Cardiac muscle cell (in vitro differentiated cells and primary cell): ENCODE measurements around the gene ADAM17. TPM values are rescaled to one million over a fixed set of nuclear protein-coding genes. Genes with fewer than 3 reads are reported as not detected.

Experiments
- DNase-seq, 2 donors: peaks; one replicate each; pipeline versions ENCODE4 v3.0.0 to v3.0.0-alpha.2; 2010 to 2017; ENCODE audit warnings: low read depth in 1 of 2, low spot score in 1 of 2
- H3K27ac ChIP-seq: fragments of 200-600 bp; sonication (generic); 2 replicates; pipeline ENCODE4 v1.5.1; 2016
- H3K27me3 ChIP-seq: fragments of 200-600 bp; sonication (generic); 2 replicates; pipeline ENCODE4 v1.6.0; 2016; ENCODE audit warnings: control low read depth
- H3K36me3 ChIP-seq: fragments of 200-600 bp; sonication (generic); 2 replicates; pipeline ENCODE4 v1.5.1; 2016; ENCODE audit warnings: control low read depth
- H3K4me1 ChIP-seq: fragments of 200-600 bp; sonication (generic); 2 replicates; pipeline ENCODE4 v1.8.1; 2017; ENCODE audit warnings: low read depth, mild to moderate bottlenecking, mixed run types
- H3K4me3 ChIP-seq: fragments of 200-600 bp; sonication (generic); 2 replicates; pipeline ENCODE4 v1.5.1; 2016; ENCODE audit warnings: mild to moderate bottlenecking
- H3K9me3 ChIP-seq: fragments of 200-600 bp; sonication (generic); 2 replicates; pipeline ENCODE4 v1.5.1; 2017; ENCODE audit warnings: low read depth, mild to moderate bottlenecking, control low read depth
- polyA plus RNA-seq: library from polyadenylated mRNA; unstranded; fragments of >200 nt; fragmentation: Nextera tagmentation; extraction: Ambion mirVana; gene quantifications from 2 replicates; pipeline ENCODE4 v1.2.1, GENCODE V29; 2016
- total RNA-seq: library from RNA; depleted of rRNA; stranded (reverse); fragments of >200 nt; gene quantifications from 2 replicates; pipeline ENCODE4 v1.2.3, GENCODE V29; 2016
- TF ChIP-seq, protein P1 (sequence below): IDR thresholded peaks from 2 replicates; pipeline ENCODE4 v1.5.1; 2012; ENCODE audit warnings: low read depth, mild to moderate bottlenecking, low read length

The ADAM17 gene
- total and polyA plus RNA-seq, 2 experiments from 2014 or later: 23.9 to 32.0 TPM

- Histone ChIP-seq H3K4me1 (no peaks in the 10 kb centered on the region), H3K4me3 (no peak overlapping the region), H3K36me3 (peaks cover 5% of the 10 kb centered on the region), H3K27me3 (no peaks in the 10 kb centered on the region), H3K9me3 (no peaks in the 10 kb centered on the region), H3K27ac (no peak overlapping the region)
- TF ChIP-seq, protein P1, sequence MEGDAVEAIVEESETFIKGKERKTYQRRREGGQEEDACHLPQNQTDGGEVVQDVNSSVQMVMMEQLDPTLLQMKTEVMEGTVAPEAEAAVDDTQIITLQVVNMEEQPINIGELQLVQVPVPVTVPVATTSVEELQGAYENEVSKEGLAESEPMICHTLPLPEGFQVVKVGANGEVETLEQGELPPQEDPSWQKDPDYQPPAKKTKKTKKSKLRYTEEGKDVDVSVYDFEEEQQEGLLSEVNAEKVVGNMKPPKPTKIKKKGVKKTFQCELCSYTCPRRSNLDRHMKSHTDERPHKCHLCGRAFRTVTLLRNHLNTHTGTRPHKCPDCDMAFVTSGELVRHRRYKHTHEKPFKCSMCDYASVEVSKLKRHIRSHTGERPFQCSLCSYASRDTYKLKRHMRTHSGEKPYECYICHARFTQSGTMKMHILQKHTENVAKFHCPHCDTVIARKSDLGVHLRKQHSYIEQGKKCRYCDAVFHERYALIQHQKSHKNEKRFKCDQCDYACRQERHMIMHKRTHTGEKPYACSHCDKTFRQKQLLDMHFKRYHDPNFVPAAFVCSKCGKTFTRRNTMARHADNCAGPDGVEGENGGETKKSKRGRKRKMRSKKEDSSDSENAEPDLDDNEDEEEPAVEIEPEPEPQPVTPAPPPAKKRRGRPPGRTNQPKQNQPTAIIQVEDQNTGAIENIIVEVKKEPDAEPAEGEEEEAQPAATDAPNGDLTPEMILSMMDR: no peak
- no peak for DNase-seq
Observed at GRCh38 chr2:9462313-9462712, 93.3 kb downstream of the ADAM17 start.

GRCh38 chr2:9461079-9461478 is 94.6 kb downstream of the ADAM17 start:
- H3K27me3 ChIP-seq: no peaks in the 10 kb centered on the region
- no peak overlapping the region for H3K4me3 ChIP-seq
- H3K4me1 ChIP-seq: no peaks in the 10 kb centered on the region
- no peak overlapping the region for H3K27ac ChIP-seq
- H3K9me3 ChIP-seq: no peaks in the 10 kb centered on the region
- H3K36me3 ChIP-seq: peaks cover 15% of the 10 kb centered on the region
- TF ChIP-seq, protein P1: no peak
- no peak for DNase-seq

DNA sequence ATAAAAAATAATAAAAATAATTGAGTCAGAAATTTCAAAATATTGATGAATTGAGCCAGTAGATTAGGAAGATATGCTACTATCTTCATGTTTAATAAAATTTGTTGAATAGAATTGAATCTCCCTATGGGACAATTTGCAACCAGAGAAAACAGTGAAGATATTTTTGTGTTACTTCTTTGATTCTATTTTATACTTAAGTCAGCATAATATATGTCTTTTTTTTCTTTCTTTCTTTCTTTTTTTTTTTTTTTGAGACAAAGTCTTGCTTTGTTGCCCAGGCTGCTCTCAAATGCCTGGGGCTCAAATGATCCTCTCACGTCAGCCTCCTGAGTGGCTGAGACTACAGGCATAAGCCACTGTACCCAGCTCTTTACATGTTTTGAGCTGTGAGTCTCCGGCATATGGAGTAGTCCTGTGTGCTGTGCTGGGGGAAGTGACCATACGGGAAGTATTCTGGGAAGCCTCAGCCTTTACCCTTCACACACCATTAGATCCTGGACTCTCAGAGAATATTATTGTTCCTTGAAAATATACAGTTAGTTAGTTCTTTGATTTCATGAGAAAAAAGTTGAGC is 95.1 kb downstream of the ADAM17 start:
- no peaks in the 10 kb centered on the region for H3K9me3 ChIP-seq
- H3K27me3 ChIP-seq: no peaks in the 10 kb centered on the region
- H3K27ac ChIP-seq: no peak overlapping the region
- H3K4me3 ChIP-seq: no peak overlapping the region
- TF ChIP-seq, protein P1: no peak
- no peaks in the 10 kb centered on the region for H3K4me1 ChIP-seq
- no peak for DNase-seq
- H3K36me3 ChIP-seq: peaks cover 19% of the 10 kb centered on the region

DNA sequence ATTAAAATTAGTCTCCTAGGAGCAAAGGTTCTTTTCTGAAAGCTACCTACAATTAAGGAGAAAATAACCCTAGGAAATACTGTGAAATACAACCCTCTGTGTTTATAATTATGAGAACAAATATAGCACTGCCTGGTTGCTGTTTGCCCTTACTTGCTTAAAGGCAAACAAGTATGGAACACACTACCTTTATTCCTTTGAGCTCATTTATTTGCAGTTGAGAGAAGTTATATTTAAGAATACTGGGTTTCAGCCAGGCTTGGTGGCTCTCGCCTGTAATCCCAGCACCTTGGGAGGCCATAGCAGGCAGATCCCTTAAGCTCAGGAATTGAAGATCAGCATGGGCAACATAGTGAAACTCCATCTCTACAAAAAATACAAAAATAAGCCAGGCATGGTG is 104.4 kb downstream of the ADAM17 start:
- H3K36me3 ChIP-seq: peaks cover 45% of the 10 kb centered on the region
- no peaks in the 10 kb centered on the region for H3K4me1 ChIP-seq
- H3K9me3 ChIP-seq: no peaks in the 10 kb centered on the region
- no peaks in the 10 kb centered on the region for H3K27me3 ChIP-seq
- H3K27ac ChIP-seq: no peak overlapping the region
- no peak overlapping the region for H3K4me3 ChIP-seq
- DNase-seq: no peak
- TF ChIP-seq, protein P1: no peak

GRCh38 chr2:9445089-9445488 is 110.5 kb downstream of the ADAM17 start:
- TF ChIP-seq, protein P1: no peak
- Histone ChIP-seq H3K9me3 (no peaks in the 10 kb centered on the region), H3K36me3 (peaks cover 58% of the 10 kb centered on the region), H3K4me1 (no peaks in the 10 kb centered on the region), H3K27ac (no peak overlapping the region), H3K4me3 (no peak overlapping the region), H3K27me3 (no peaks in the 10 kb centered on the region)
- DNase-seq: no peak
